C4-2B (cell line): Measurements from ENCODE around the gene FAM13C.

ENCODE experiments used
- CTCF ChIP-seq: fragments of 450-650 bp; conservative IDR thresholded peaks from 2 replicates; pipeline ENCODE4 v1.5.1; 2017; ENCODE audit warnings: mild to moderate bottlenecking
- ZFX ChIP-seq: fragments of 450-650 bp; IDR thresholded peaks from 2 replicates; pipeline ENCODE4 v1.6.1; 2017

GRCh38 chr10:59324597-59324996 lies 37.8 kb downstream of the FAM13C start:
- TF ChIP-seq CTCF (no peak), ZFX (no peak)
